Activated T-cell treated with anti-CD3 and anti-CD28 coated beads, Interleukin-2, amount 50 U/mL, for 1 hour (primary cell): ENCODE measurements around the gene WRNIP1.
A peak's percentile ranks its signal among the peaks of the same experiment; 100 is the strongest.
"Not testable (repeated sequence)": the region's sequence is repeated elsewhere in the genome, so short reads cannot be mapped to it uniquely, and the experiment has no call there.

Experiments
- DNase-seq: peaks from one replicate; pipeline ENCODE4 v3.0.0-alpha.2; 2020

Gene WRNIP1

GRCh38 chr6:2743280-2744208 lies 21.6 kb upstream of the WRNIP1 start:
- DNase-seq: no peak

DNA sequence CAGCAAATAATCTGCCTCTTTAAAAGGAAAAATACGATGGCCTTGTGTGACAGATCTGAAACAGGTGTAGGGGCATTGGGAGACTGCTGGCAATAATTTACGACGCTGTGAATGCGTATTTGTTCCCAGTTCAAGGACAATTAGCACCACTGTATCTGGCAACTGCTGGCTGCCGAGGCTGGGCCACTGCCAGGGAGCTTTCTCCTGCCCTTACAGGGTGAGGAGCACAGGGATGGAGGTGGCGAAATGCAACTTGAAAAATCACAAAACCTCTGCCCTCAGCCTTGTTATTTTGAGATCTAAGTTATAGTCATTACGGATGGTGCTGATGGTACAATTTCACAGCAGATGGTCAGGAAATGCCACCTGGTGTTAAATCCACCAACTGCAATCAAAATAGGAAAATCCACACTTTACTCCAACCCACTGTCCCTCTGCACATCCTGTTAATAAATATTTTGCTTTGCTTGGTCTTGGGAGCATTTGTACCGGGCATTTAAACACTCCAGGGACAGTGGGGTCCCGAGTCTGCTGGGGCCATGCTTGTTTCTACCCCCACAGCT lies 20.9 kb upstream of the WRNIP1 start:
- no peak for DNase-seq

DNA sequence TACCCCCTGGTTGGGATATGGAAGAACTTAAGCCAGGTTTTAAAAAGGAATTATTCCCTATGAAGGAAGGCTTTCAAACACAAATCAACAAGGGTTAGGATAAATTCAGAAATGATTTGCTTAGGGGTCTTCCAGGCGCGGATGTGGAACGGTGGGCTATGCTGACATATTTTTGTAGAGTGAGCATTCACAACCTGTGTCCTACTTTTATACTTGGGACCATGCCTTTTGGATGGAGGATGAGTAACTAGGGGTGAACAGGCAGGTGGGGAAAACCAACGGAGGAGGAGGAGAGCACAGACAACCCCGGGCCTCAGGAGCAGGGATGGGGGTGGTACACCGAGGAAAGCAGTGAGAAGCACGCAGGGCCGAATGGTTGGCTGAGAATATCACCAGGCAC lies 20.4 kb upstream of the WRNIP1 start:
- DNase-seq: no peak

GRCh38 chr6:2745246-2745645 lies 19.9 kb upstream of the WRNIP1 start:
- DNase-seq: no peak

DNA sequence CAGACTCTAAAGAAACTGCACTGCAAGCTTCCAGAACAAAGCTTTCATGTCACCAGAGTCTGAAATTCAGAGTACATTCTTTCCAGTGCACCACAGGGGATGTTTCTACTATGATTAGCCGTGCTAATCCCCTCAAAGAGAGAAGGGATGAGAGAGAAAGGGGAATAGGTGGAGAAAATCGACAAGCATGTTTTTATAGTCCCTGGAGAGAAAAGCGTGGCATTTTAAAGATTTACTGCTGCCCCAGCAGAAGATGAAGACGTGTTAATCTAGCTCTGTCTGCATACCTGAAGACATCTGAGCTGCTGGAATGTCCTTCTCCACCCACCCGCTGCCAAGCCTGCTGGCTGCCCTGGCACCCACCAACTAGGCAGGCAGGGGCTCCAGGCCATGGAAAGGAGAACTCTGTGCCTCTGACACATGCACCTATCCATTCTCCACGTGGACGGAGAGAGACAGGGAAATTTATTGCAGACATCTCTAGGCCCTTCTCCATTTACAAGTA lies 18.6 kb upstream of the WRNIP1 start:
- DNase-seq: no peak

GRCh38 chr6:2748183-2748582 lies 17.0 kb upstream of the WRNIP1 start:
- DNase-seq: no peak

DNA sequence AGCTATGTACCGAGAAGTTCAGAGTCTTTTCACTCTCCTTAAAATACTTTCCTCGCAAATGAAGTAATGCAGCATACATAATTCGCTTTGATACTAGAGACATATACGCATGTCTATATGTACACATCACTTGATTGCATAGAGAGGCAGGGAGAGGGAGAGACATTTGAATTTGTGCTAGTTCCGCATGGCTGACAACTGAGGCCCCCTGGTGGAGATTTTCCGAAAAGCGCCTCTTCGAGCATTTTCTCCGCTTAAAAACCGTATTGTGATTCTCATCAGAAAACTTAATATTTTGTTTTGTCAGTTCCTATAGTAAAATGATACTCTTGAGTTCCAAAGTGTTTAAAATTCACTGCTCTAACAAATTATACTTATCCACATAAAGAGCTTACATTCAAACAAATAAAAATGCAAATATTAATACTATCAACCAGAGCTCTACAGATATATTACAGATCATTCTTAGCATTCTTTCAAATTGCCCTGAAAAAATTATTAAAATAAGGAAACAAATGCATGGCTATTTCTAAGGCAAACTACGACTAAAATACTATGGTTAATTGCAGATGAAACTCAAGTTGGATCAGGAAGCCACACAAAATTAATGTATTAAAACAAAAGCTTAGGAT lies 15.1 kb upstream of the WRNIP1 start:
- peak; percentile 68 for DNase-seq

DNA sequence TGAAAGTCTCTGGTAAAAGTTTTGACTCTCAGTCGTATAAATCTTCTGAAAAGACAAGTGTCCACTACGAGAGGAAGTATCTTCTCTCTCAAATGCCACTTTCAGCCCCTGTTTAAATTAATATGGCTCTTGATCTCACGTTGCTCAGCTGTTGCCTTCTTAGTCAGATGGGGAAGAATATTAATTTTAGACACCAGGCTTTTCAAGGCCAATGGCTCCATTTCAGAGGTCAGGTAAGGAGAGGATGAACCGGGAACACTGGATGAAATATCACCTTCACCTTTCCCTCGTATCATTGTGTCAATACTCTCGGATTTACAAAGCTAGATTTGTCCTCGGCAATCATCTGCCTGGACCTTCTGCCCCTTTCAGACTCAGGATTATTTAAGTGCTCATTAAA lies 14.4 kb upstream of the WRNIP1 start, which contains the start of gene MYLK4:
Gene MYLK4 (minus strand): TSS at position 91 of the 400 bp plus-strand sequence. CDS start 1,628 bp downstream, outside the sequence.
- DNase-seq: no peak

- no peak for DNase-seq
These were observed 13.3 kb upstream of the WRNIP1 start for GRCh38 chr6:2751871-2752270.

- no peak for DNase-seq
These were observed 12.6 kb upstream of the WRNIP1 start for GRCh38 chr6:2752477-2753109.

DNA sequence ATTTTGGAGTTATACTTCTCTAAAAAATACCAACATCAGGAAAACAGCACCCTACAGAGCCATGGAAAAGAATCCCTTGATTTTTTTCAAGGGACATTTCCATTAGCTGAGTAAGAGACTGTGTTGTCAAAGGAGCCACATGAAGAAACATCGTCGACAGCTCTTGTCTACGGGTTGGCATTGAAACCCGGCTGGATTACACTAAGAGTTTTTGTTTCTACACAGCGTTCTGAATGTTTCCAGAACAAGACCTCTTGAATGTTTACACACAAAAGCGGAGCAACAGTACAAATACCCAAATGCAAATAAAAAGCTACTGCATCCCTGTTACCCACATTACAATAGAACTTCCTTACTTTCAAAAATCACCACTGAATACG lies 12.1 kb upstream of the WRNIP1 start:
- DNase-seq: no peak

GRCh38 chr6:2753743-2754142 lies 11.4 kb upstream of the WRNIP1 start:
- DNase-seq: no peak

- DNase-seq: no peak
These were observed 10.8 kb upstream of the WRNIP1 start for GRCh38 chr6:2754393-2754792.

GRCh38 chr6:2754911-2755310 lies 10.3 kb upstream of the WRNIP1 start:
- no peak for DNase-seq

GRCh38 chr6:2755456-2755855 lies 9.7 kb upstream of the WRNIP1 start:
- DNase-seq: no peak

- no peak for DNase-seq
These were observed 9.0 kb upstream of the WRNIP1 start for GRCh38 chr6:2756241-2756640.

DNA sequence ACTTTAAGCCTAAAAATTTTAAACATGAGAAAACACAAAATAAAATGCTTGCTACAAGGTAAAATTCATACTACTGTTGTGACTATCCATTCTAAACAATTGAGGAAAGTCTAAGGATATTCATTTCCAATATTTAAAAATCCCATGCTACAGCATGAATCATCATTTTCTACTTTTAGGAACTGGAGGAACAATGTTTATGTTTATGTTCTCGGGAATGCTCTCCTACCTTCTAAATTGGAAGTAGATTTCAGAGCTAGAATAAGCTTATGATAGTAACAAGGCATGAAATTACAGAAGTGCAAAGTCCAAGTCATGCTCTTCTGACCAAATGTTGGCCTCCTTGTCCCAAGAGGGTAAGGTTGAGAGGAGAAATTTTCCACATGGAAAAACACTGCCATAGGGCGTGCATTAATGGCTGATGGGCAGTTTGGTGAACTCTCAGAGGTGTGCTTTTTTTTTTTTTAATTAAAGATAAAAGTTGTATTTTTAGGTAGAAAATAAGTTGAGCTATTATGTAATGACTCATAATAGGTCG lies 8.4 kb upstream of the WRNIP1 start:
- DNase-seq: no peak

DNA sequence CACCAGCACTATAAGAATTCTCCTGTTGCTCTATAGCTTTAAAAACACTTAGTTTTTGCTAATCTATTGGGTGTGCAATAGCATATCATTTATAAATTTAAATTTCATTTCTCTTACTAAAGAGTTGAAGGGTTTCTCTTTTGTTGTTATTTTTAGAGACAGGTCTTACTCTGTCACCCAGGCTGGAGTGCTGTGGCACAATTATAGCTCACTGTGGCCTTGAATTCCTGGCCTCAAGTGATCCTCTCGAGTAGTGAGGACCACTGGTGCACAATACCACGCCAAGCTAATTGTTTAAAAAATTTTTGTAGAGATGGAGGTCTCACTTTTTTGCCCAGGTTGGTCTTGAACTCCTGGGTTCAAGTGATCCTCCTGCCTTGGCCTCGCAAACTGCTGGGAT lies 6.2 kb upstream of the WRNIP1 start:
- DNase-seq: no peak

DNA sequence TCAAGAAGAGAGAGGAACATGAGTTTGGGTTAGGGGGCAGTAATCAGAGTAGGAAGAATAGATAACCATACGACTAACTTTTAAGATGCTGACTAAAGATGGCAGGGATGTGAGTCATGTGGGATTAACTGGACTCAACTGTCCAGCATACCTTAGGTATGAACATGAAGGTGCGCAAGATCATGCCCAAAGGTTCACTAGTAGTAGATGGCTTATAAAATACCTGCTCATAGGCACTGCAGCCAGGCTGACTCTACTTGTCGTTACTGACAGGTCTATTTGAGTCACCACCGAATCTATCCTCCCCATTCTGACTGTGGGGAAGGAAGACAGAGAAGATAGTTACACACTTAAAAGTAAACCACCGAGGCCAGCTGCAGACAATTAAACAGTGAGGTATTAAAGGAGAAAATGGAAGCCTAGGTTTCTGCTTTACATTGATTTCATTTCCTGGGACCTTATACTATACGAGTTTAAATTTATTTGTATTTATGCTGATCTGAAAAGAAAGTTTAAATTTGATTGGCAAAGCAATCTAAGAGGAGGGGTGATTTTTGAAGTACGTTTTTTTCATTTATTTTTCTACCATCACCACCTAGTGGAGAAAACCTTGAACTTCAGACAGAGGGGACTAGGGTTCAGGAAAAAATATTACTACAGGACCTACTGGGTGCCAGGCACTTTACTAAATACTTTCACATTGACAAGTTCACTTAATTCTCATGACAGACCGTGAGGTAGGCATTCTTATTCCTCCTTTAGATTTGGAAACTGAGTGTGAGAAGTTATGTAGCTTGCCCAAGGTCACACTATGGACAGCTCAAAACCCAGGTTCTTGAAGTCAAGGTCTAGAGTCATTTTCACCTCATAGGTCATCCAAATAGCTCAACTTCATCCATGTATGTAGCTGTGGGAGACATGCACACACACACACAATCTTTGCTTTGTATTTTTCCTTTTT lies 4.0 kb upstream of the WRNIP1 start:
- no peak for DNase-seq

- DNase-seq: not testable (repeated sequence)
These were observed 2.3 kb upstream of the WRNIP1 start for GRCh38 chr6:2762868-2763267.

DNA sequence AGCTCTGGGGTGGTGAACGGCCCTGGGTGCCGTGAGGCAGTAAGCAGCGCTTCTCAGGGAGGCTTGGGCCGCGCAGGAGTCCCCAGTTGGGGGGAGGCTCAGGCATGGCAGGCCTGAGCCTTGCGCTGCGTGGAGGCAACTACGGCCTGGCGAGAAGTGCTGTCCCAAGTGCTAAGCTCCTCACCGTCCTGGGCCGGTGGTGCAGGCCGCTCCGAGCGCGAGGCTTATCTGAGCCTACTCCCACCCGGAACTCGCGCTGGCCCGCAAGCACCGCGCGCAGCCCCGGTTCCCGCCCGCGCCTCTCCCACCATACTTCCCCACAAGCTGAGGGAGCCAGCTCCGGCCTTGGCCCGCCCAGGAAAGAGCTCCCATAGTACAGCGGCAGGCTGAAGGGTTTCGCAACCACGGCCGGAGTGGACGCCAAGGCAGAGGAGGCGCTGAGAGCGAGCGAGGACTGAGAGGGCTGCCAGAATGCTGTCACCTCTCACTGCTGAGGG lies 1.8 kb upstream of the WRNIP1 start:
- DNase-seq: no peak
